ENCODE data around the gene MAVS. TPM values are rescaled to one million over a fixed set of nuclear protein-coding genes. Genes with fewer than 3 reads are reported as not detected.

Gene MAVS
- total RNA-seq, 1 experiment from 2014 or later = 32.3 TPM

GRCh38 chr20:3802524-3803239, 44.0 kb upstream of the MAVS start:
- ChIA-PET CTCF (no interaction called here), POLR2A (no interaction called here)
- BruUV-seq (replicated peaks) = no TSS peak
- Histone ChIP-seq H3K9me3 (ENCODE audit: control insufficient read depth, insufficient read depth, low read depth, low read length) (no peaks in the 10 kb centered on the region), H3K27ac (ENCODE audit: low read length) (peak overlapping the region; percentile 37), H3K4me1 (ENCODE audit: control insufficient read depth, insufficient read depth, low read length) (peaks cover 42% of the 10 kb centered on the region), H3K4me3 (ENCODE audit: low read depth in 2 of 2, low read length in 2 of 2) (no peak overlapping the region), H3K36me3 (ENCODE audit: control insufficient read depth, insufficient read depth, low read length) (peaks cover 2% of the 10 kb centered on the region), H3K27me3 (ENCODE audit: control insufficient read depth, insufficient read depth, low read length) (no peaks in the 10 kb centered on the region)
- TF ChIP-seq REST (IDR thresholded peaks at IDR 0.05; ENCODE audit: insufficient read depth in 1 of 2, low read depth in 2 of 2, low read length in 1 of 2) (no peak), POLR2AphosphoS5 (IDR thresholded peaks at IDR 0.05; ENCODE audit: low read depth, low read length) (no peak), CTCF (IDR thresholded peaks at IDR 0.05) (no peak), TCF7L2 (IDR thresholded peaks at IDR 0.05; ENCODE audit: low read depth, low read length) (no peak), SIN3A (IDR thresholded peaks at IDR 0.05; ENCODE audit: borderline replicate concordance, insufficient read depth, low read depth, low read length) (no peak)
- ATAC-seq (no peak), DNase-seq (ENCODE audit: low read depth, low spot score) (no peak)
- intact Hi-C loops (cut with micrococcal nuclease; ENCODE audit: unreplicated experiment) (no loop called here), in situ Hi-C loops (cut with HindIII; ENCODE audit: low pct_unique_long_range_greater_than_20kb, low sequenced_read_pairs) (no loop called here)

- H3K9me3 ChIP-seq (ENCODE audit: control insufficient read depth, insufficient read depth, low read depth, low read length) = no peaks in the 10 kb centered on the region
- DNase-seq (ENCODE audit: low read depth, low spot score) (no peak), ATAC-seq (no peak)
- ChIA-PET POLR2A (no interaction called here), CTCF (no interaction called here)
- no peak overlapping the region for H3K4me3 ChIP-seq (ENCODE audit: low read depth in 2 of 2, low read length in 2 of 2)
- H3K27ac ChIP-seq (ENCODE audit: low read length) = peak overlapping the region; percentile 37; the same call in 1 of the 2 replicates
- no peaks in the 10 kb centered on the region for H3K27me3 ChIP-seq (ENCODE audit: control insufficient read depth, insufficient read depth, low read length)
- no TSS peak for BruUV-seq (replicated peaks)
- H3K36me3 ChIP-seq (ENCODE audit: control insufficient read depth, insufficient read depth, low read length) = no peaks in the 10 kb centered on the region; the same call in 1 of the 2 replicates
- in situ Hi-C loops (cut with HindIII; ENCODE audit: low pct_unique_long_range_greater_than_20kb, low sequenced_read_pairs) (no loop called here), intact Hi-C loops (cut with micrococcal nuclease; ENCODE audit: unreplicated experiment) (no loop called here)
- peaks cover 42% of the 10 kb centered on the region for H3K4me1 ChIP-seq (ENCODE audit: control insufficient read depth, insufficient read depth, low read length)
- TF ChIP-seq REST (IDR thresholded peaks at IDR 0.05; ENCODE audit: insufficient read depth in 1 of 2, low read depth in 2 of 2, low read length in 1 of 2) = 0 out of 4 replicates have a peak, but pooled peaks of 1 of the 2 experiments have one; percentile 28
- no peak; the same call in 1 of the 2 replicates for TF ChIP-seq POLR2AphosphoS5 (IDR thresholded peaks at IDR 0.05; ENCODE audit: low read depth, low read length)
These were observed 43.3 kb upstream of the MAVS start for GRCh38 chr20:3803289-3803688.

Data from Panc1 (cell line).